ENCODE results near the gene CSTA.

- TF ChIP-seq CTCF (IDR thresholded peaks at IDR 0.05) (no peak), POLR2A (IDR thresholded peaks at IDR 0.05) (no peak)
These were observed 40.6 kb upstream of the CSTA start for GRCh38 chr3:122284486-122284885.

Measured in testis (tissue), 2 donors.